ENCODE results near the gene SMARCC2.

Gene SMARCC2

GRCh38 chr12:56189099-56189917 is at the start of gene SMARCC2:
Gene SMARCC2 (minus strand): TSS chr12:56189483. CDS start chr12:56189461, 22 bp downstream.
- H3K27me3 ChIP-seq (ENCODE audit: insufficient read depth, low read length), result no peaks in the 10 kb centered on the region
- H3K36me3 ChIP-seq (ENCODE audit: insufficient read depth, low read length), result peaks cover 7% of the 10 kb centered on the region
- H3K4me3 ChIP-seq (ENCODE audit: low read depth, low read length), result peak within 1 kb of the TSS; percentile 100
- peaks cover 27% of the 10 kb centered on the region for H3K79me2 ChIP-seq (ENCODE audit: control insufficient read depth, insufficient read depth, low read length, unreplicated experiment)
- peaks cover 19% of the 10 kb centered on the region for H3K4me1 ChIP-seq (ENCODE audit: control insufficient read depth, insufficient read depth, low read length, unreplicated experiment)
- peak within 1 kb of the TSS; percentile 72 for H3K27ac ChIP-seq (ENCODE audit: low read depth, low read length)
- peak within 1 kb of the TSS; percentile 100 for H2AFZ ChIP-seq (ENCODE audit: low read length, unreplicated experiment)

DNA sequence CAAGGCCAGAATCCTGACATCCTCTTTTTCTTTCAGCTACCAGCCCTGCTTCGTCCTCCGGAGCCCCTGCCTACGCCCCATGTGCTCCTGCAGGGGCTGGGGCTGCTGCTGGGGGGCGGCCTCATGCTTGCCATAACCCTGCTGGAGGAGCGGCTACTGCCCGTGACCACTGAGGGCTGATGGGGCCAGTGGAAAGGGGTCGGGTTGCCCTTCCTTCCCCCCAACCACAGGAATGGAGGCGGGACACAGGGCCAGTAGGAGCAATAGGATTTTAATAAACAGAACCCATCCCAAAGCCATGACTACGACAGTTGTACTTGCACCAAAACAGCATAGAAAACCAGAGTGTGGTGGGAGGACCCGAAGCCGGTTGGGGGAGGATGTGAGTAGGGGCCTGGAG is 48.3 kb upstream of the SMARCC2 start:
- Histone ChIP-seq H3K36me3 (ENCODE audit: insufficient read depth, low read length) (peaks cover 13% of the 10 kb centered on the region; the same call in 1 of the 2 replicates), H3K27ac (ENCODE audit: low read depth, low read length) (no peak overlapping the region), H2AFZ (ENCODE audit: low read length, unreplicated experiment) (no peak overlapping the region), H3K4me3 (ENCODE audit: low read depth, low read length) (no peak overlapping the region), H3K79me2 (ENCODE audit: control insufficient read depth, insufficient read depth, low read length, unreplicated experiment) (no peaks in the 10 kb centered on the region), H3K4me1 (ENCODE audit: control insufficient read depth, insufficient read depth, low read length, unreplicated experiment) (peaks cover 4% of the 10 kb centered on the region), H3K27me3 (ENCODE audit: insufficient read depth, low read length) (no peaks in the 10 kb centered on the region)

DNA sequence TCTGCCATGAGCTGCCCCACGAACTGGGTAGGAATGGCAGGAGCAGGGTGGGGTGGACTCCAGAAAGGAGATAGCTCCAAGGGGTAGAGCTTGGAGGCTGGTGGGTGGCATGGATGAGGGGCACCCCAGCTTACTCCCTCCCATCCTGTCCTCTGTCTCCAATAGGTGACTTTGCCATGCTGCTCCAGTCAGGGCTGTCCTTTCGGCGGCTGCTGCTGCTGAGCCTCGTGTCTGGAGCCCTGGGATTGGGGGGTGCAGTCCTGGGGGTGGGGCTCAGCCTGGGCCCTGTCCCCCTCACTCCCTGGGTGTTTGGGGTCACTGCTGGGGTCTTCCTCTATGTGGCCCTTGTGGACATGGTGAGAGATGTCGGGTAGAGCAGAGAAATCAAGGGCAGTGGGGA is 47.7 kb upstream of the SMARCC2 start:
- Histone ChIP-seq H2AFZ (ENCODE audit: low read length, unreplicated experiment) (no peak overlapping the region), H3K36me3 (ENCODE audit: insufficient read depth, low read length) (peaks cover 13% of the 10 kb centered on the region; the same call in 1 of the 2 replicates), H3K4me1 (ENCODE audit: control insufficient read depth, insufficient read depth, low read length, unreplicated experiment) (peaks cover 4% of the 10 kb centered on the region), H3K27ac (ENCODE audit: low read depth, low read length) (no peak overlapping the region), H3K79me2 (ENCODE audit: control insufficient read depth, insufficient read depth, low read length, unreplicated experiment) (no peaks in the 10 kb centered on the region), H3K27me3 (ENCODE audit: insufficient read depth, low read length) (no peaks in the 10 kb centered on the region), H3K4me3 (ENCODE audit: low read depth, low read length) (no peak overlapping the region)

- no peaks in the 10 kb centered on the region for H3K79me2 ChIP-seq (ENCODE audit: control insufficient read depth, insufficient read depth, low read length, unreplicated experiment)
- H2AFZ ChIP-seq (ENCODE audit: low read length, unreplicated experiment), result no peak overlapping the region
- H3K27ac ChIP-seq (ENCODE audit: low read depth, low read length), result no peak overlapping the region
- H3K4me1 ChIP-seq (ENCODE audit: control insufficient read depth, insufficient read depth, low read length, unreplicated experiment), result no peaks in the 10 kb centered on the region
- H3K36me3 ChIP-seq (ENCODE audit: insufficient read depth, low read length), result peaks cover 6% of the 10 kb centered on the region; the same call in 1 of the 2 replicates
- no peak overlapping the region for H3K4me3 ChIP-seq (ENCODE audit: low read depth, low read length)
- H3K27me3 ChIP-seq (ENCODE audit: insufficient read depth, low read length), result no peaks in the 10 kb centered on the region
Observed at GRCh38 chr12:56236091-56236490, 46.8 kb upstream of the SMARCC2 start.

- Histone ChIP-seq H3K79me2 (ENCODE audit: control insufficient read depth, insufficient read depth, low read length, unreplicated experiment) (no peaks in the 10 kb centered on the region), H3K4me3 (ENCODE audit: low read depth, low read length) (no peak overlapping the region), H3K4me1 (ENCODE audit: control insufficient read depth, insufficient read depth, low read length, unreplicated experiment) (no peaks in the 10 kb centered on the region), H3K27ac (ENCODE audit: low read depth, low read length) (no peak overlapping the region), H2AFZ (ENCODE audit: low read length, unreplicated experiment) (no peak overlapping the region), H3K27me3 (ENCODE audit: insufficient read depth, low read length) (no peaks in the 10 kb centered on the region), H3K36me3 (ENCODE audit: insufficient read depth, low read length) (0 out of 2 replicates have a peak, but pooled peaks cover 3% of the 10 kb centered on the region)
Observed at GRCh38 chr12:56234746-56235436, 45.6 kb upstream of the SMARCC2 start.

DNA sequence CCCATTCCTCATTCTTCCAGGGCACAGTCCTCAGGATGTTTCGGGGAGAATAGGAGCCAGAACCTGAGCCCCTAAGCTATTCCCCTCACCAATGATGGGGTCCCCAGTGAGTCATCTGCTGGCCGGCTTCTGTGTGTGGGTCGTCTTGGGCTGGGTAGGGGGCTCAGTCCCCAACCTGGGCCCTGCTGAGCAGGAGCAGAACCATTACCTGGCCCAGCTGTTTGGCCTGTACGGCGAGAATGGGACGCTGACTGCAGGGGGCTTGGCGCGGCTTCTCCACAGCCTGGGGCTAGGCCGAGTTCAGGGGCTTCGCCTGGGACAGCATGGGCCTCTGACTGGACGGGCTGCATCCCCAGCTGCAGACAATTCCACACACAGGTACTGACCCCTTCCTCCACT is 41.9 kb upstream of the SMARCC2 start:
- Histone ChIP-seq H3K36me3 (ENCODE audit: insufficient read depth, low read length) (no peaks in the 10 kb centered on the region), H3K27ac (ENCODE audit: low read depth, low read length) (no peak overlapping the region), H2AFZ (ENCODE audit: low read length, unreplicated experiment) (no peak overlapping the region), H3K4me1 (ENCODE audit: control insufficient read depth, insufficient read depth, low read length, unreplicated experiment) (no peaks in the 10 kb centered on the region), H3K4me3 (ENCODE audit: low read depth, low read length) (no peak overlapping the region), H3K79me2 (ENCODE audit: control insufficient read depth, insufficient read depth, low read length, unreplicated experiment) (no peaks in the 10 kb centered on the region), H3K27me3 (ENCODE audit: insufficient read depth, low read length) (no peaks in the 10 kb centered on the region)

DNA sequence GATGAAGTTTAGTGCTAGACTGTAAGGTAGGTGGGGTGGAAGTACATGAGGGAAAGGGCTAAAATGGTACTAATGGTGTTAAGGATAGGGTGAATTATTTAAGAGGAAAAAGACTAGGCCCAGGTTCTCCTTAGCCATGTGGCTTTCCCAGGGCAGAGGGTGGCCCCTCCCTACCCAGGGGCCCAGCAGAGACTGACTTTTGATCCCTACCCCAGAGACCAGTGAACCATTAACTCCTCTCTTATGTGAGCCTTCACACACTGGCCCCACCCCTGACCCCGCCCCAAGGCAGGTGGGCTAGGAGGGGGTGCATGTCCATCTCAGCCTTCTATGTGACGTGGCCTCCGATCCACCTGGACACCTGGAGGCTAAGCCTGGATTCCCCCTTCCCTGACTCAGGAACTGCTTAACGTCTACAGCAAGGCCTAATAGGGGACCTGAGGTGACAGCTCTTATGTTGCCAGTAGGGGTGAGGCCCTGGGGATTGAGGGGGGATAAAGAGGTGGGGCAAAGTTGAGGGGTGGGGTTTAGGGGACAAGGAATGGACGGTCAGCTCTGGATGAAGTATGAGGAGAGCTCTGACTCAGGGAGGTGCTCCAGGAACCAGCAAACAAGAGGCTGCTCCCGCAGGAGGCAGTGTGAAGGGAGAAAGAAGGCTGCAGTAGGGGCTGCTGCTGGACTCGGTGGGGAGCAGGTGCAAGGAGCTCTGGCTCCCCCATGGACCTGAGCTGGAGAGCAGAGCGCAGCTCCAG is 41.3 kb upstream of the SMARCC2 start:
- no peak overlapping the region for H3K4me3 ChIP-seq (ENCODE audit: low read depth, low read length)
- H3K27ac ChIP-seq (ENCODE audit: low read depth, low read length), result no peak overlapping the region
- H3K36me3 ChIP-seq (ENCODE audit: insufficient read depth, low read length), result no peaks in the 10 kb centered on the region
- no peaks in the 10 kb centered on the region for H3K27me3 ChIP-seq (ENCODE audit: insufficient read depth, low read length)
- no peaks in the 10 kb centered on the region for H3K79me2 ChIP-seq (ENCODE audit: control insufficient read depth, insufficient read depth, low read length, unreplicated experiment)
- H2AFZ ChIP-seq (ENCODE audit: low read length, unreplicated experiment), result no peak overlapping the region
- no peaks in the 10 kb centered on the region for H3K4me1 ChIP-seq (ENCODE audit: control insufficient read depth, insufficient read depth, low read length, unreplicated experiment)

DNA sequence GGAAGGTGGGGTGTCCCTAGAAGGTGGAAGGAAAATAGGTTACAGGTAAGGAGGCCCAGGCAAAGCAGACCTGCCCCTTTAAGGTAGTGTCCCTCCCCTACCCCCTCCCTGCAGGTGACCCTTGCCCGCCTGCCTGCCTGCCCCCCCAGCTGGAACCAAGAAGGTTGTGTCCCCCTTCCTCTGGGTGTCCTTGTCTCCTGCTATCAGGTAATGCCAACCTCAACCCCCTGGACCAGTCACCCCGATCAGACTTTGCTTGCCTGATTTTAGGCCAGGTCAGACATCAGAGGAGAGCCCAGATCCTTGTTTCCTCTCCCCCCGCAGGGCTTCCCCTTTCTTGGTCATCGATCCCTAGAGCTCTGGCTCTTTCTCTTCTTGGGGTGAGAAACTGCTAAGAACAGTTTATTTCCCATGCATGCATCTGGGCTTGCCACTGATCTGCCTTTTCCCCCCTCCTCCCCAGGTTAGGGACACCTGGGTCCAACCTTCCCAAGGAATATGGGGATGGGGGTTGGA is 40.7 kb upstream of the SMARCC2 start, which contains the start of gene SLC39A5:
TSS of gene SLC39A5 (plus strand) at position 136 of the 516 bp plus-strand sequence. CDS start 1,224 bp downstream, outside the sequence.
- Histone ChIP-seq H3K4me3 (ENCODE audit: low read depth, low read length) (no peak within 1 kb of the TSS), H3K27ac (ENCODE audit: low read depth, low read length) (no peak within 1 kb of the TSS), H3K79me2 (ENCODE audit: control insufficient read depth, insufficient read depth, low read length, unreplicated experiment) (no peaks in the 10 kb centered on the region), H2AFZ (ENCODE audit: low read length, unreplicated experiment) (no peak within 1 kb of the TSS), H3K27me3 (ENCODE audit: insufficient read depth, low read length) (no peaks in the 10 kb centered on the region), H3K36me3 (ENCODE audit: insufficient read depth, low read length) (no peaks in the 10 kb centered on the region), H3K4me1 (ENCODE audit: control insufficient read depth, insufficient read depth, low read length, unreplicated experiment) (peaks cover 2% of the 10 kb centered on the region)

- Histone ChIP-seq H3K36me3 (ENCODE audit: insufficient read depth, low read length) (no peaks in the 10 kb centered on the region), H3K4me1 (ENCODE audit: control insufficient read depth, insufficient read depth, low read length, unreplicated experiment) (peaks cover 5% of the 10 kb centered on the region), H3K79me2 (ENCODE audit: control insufficient read depth, insufficient read depth, low read length, unreplicated experiment) (peaks cover 3% of the 10 kb centered on the region), H2AFZ (ENCODE audit: low read length, unreplicated experiment) (no peak overlapping the region), H3K27ac (ENCODE audit: low read depth, low read length) (no peak overlapping the region), H3K27me3 (ENCODE audit: insufficient read depth, low read length) (no peaks in the 10 kb centered on the region), H3K4me3 (ENCODE audit: low read depth, low read length) (no peak overlapping the region)
Observed at GRCh38 chr12:56229082-56229481, 39.8 kb upstream of the SMARCC2 start.

- Histone ChIP-seq H3K79me2 (ENCODE audit: control insufficient read depth, insufficient read depth, low read length, unreplicated experiment) (peaks cover 3% of the 10 kb centered on the region), H3K27ac (ENCODE audit: low read depth, low read length) (no peak overlapping the region), H3K4me1 (ENCODE audit: control insufficient read depth, insufficient read depth, low read length, unreplicated experiment) (peaks cover 10% of the 10 kb centered on the region), H3K4me3 (ENCODE audit: low read depth, low read length) (peak overlapping the region; percentile 95), H2AFZ (ENCODE audit: low read length, unreplicated experiment) (peak overlapping the region; percentile 86), H3K36me3 (ENCODE audit: insufficient read depth, low read length) (no peaks in the 10 kb centered on the region), H3K27me3 (ENCODE audit: insufficient read depth, low read length) (no peaks in the 10 kb centered on the region)
Observed at GRCh38 chr12:56224954-56225353, 35.7 kb upstream of the SMARCC2 start.

All from ACC112 (cell line).